Measurements from ENCODE around the gene INPP4B.
"Not testable (repeated sequence)": the region's sequence is repeated elsewhere in the genome, so short reads cannot be mapped to it uniquely, and the experiment has no call there.

The INPP4B gene

DNA sequence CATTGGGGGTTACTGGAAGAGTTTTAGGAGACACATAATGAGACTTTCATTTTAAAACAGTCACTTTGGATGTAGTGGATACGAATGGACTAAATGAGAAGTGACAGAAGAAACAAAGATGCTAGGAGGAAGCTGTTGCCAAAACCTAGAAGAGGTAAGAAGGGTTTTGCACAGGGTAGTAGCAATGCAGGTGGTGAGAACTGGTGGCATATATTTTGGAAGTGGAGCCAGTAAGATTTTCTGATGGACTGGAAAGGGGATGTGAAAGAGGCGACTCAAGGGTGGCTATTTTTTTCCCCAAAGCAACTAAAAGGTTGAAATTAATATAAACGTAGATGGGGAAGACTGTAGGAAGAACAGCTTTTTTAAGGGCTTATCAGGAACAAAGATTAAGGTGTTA, 747.7 kb downstream of the INPP4B start:
- Mint-ChIP-seq H3K9me3 (no peaks in the 10 kb centered on the region), H3K27ac (no peak overlapping the region), H3K4me3 (no peak overlapping the region), H3K36me3 (ENCODE audit: low read depth) (peaks cover 89% of the 10 kb centered on the region), H3K27me3 (no peaks in the 10 kb centered on the region), H3K4me1 (ENCODE audit: low read depth) (peaks cover 5% of the 10 kb centered on the region)
- no peak for DNase-seq

DNA sequence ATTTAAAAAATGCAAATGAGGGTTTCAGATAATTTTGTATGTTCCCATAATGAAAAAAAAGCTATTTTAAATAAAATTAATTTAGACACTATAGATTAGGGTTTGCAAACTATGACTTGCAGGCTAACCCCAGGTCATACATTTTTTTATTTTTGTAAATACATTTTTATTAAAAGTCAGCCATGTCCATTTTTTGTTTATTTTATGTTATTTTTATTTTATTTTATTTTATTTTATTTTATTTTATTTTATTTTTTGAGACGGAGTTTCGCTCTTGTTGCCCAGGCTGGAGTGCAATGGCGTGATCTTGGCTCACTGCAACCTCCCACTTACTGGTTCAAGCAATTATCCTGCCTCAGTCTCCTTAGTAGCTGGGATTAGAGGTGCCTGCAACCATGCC, 749.1 kb downstream of the INPP4B start:
- H3K36me3 Mint-ChIP-seq (ENCODE audit: low read depth), result peaks cover 87% of the 10 kb centered on the region
- no peak overlapping the region for H3K4me3 Mint-ChIP-seq
- peaks cover 6% of the 10 kb centered on the region for H3K4me1 Mint-ChIP-seq (ENCODE audit: low read depth)
- H3K27ac Mint-ChIP-seq, result no peak overlapping the region
- H3K27me3 Mint-ChIP-seq, result no peaks in the 10 kb centered on the region
- no peaks in the 10 kb centered on the region for H3K9me3 Mint-ChIP-seq
- DNase-seq, result no peak

DNA sequence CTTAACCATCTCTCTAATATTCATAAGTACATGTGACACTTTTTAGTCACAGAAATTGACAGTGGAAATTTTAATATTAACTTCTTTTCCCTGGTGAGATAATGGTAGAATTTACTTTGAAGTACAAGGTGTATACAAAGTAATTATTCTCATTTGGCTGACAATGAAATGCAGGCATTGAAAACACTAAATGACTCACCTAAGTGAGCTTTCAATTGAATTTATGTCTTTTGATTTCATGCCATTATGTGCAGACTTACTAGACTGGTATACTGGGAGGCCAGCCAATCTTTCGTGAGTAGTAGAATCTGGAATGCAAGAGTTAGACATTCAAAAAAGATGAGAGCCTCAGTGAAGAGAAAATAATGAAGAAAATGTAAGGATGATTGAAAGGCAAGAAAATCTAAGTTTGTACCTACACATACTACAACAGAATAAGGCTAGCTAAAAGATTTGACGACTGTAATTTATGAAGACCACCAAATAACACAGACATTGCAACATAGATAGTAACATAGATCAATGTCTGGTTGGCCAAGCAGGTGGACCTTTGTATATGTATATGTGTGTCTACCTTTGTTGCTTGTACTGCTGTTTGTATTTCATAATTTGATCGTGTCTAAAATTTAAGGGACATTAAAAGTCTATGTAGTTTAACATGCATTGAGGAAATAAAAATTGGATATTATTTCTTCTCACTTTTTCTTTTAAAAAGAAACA, 750.1 kb downstream of the INPP4B start:
- no peak overlapping the region for H3K4me3 Mint-ChIP-seq
- peaks cover 11% of the 10 kb centered on the region for H3K4me1 Mint-ChIP-seq (ENCODE audit: low read depth)
- no peak for DNase-seq
- H3K27me3 Mint-ChIP-seq, result no peaks in the 10 kb centered on the region
- peaks cover 86% of the 10 kb centered on the region for H3K36me3 Mint-ChIP-seq (ENCODE audit: low read depth)
- H3K9me3 Mint-ChIP-seq, result no peaks in the 10 kb centered on the region
- H3K27ac Mint-ChIP-seq, result no peak overlapping the region

DNA sequence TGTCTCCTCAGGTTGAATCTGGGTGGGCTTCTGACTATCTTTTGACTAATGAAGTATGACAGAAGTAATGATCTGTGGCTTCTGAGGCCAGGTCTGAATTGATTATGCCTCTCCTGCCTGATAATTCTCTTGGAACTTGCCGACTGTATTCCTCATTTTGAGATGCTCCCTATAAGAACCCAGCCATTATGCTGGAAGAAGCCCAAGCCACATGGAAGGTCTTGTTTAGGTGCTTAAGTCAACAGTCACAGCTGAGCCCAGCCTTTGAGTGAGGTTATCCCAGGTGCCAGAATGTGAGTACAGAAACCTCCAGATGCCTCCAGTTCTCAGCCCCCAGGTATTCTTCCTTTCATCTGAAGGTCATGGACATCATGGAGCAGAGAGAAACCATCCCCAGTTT, 753.2 kb downstream of the INPP4B start:
- Mint-ChIP-seq H3K27ac (peak overlapping the region; percentile 12), H3K9me3 (no peaks in the 10 kb centered on the region), H3K36me3 (ENCODE audit: low read depth) (peaks cover 79% of the 10 kb centered on the region), H3K4me1 (ENCODE audit: low read depth) (peaks cover 5% of the 10 kb centered on the region), H3K4me3 (no peak overlapping the region), H3K27me3 (no peaks in the 10 kb centered on the region)
- no peak for DNase-seq

DNA sequence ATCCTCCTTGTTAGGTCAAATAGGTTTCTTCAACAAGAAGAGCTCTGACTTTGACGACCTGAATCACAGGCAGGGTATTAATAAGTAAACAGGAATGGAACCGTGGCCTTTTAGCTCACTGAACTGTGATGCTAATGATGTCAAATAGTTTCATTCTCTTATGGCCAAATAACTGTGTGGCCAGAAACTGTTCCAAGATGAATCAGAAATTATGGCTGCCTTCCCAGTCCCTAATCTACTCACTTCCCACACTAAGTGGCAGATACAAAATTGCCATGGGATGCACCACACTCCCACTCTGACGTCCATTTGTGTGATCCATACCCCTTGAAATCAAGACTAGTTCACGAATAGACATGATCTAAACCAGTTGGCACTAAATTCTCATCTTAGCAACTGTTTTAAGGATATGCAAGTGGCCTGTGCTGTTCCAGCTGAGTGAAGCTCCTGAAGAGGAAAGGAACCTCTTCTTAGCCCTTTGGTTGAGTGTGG, 754.4 kb downstream of the INPP4B start:
- H3K9me3 Mint-ChIP-seq, result no peaks in the 10 kb centered on the region
- no peak overlapping the region for H3K27ac Mint-ChIP-seq
- peaks cover 6% of the 10 kb centered on the region for H3K4me1 Mint-ChIP-seq (ENCODE audit: low read depth)
- peaks cover 83% of the 10 kb centered on the region for H3K36me3 Mint-ChIP-seq (ENCODE audit: low read depth)
- H3K27me3 Mint-ChIP-seq, result no peaks in the 10 kb centered on the region
- DNase-seq, result no peak
- H3K4me3 Mint-ChIP-seq, result no peak overlapping the region

DNA sequence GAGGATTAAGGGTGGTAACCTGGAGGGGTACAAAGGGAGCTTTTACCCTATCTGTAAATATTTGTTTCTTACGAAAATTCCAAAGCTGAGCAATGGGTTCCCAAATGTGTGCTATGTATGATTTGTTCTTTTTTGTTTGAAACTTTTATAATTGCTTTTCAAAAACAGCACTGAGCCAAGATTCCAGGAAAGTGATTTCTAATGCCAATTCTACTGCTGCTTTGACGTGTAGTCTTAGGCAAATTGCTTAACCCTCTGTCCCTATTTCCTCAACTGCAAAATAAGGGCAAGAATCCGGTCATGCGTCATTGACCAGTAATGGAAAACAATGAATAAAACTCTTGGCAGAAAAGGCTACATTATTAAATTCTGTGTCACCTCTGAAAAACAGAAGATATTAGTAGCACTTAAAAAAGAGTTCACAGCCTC, 755.0 kb downstream of the INPP4B start:
- Mint-ChIP-seq H3K4me3 (no peak overlapping the region), H3K27me3 (no peaks in the 10 kb centered on the region), H3K4me1 (ENCODE audit: low read depth) (peaks cover 6% of the 10 kb centered on the region), H3K9me3 (no peaks in the 10 kb centered on the region), H3K27ac (no peak overlapping the region), H3K36me3 (ENCODE audit: low read depth) (peaks cover 83% of the 10 kb centered on the region)
- DNase-seq, result no peak

DNA sequence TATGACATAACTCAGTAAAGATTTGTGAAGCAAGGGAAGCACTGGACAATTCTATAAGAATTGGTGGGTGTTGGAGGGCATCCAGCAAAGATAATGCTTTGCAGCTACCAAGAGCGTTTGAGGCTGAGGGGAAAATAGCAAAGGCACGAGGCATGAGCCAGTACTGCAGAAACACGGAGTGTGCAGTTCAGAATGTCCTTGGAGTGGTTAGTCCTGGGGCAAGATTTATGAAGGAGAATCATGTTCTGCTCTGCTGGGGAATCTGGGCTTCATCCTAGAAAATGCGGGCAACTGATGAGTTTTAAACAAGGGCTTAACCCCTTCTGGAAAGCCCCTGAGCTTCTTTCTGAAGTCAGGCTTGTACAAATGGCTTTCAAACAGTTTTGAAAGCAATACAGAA, 757.2 kb downstream of the INPP4B start:
- peaks cover 6% of the 10 kb centered on the region for H3K4me1 Mint-ChIP-seq (ENCODE audit: low read depth)
- no peak overlapping the region for H3K27ac Mint-ChIP-seq
- H3K36me3 Mint-ChIP-seq (ENCODE audit: low read depth), result peaks cover 79% of the 10 kb centered on the region
- no peak for DNase-seq
- no peaks in the 10 kb centered on the region for H3K9me3 Mint-ChIP-seq
- no peak overlapping the region for H3K4me3 Mint-ChIP-seq
- no peaks in the 10 kb centered on the region for H3K27me3 Mint-ChIP-seq

DNA sequence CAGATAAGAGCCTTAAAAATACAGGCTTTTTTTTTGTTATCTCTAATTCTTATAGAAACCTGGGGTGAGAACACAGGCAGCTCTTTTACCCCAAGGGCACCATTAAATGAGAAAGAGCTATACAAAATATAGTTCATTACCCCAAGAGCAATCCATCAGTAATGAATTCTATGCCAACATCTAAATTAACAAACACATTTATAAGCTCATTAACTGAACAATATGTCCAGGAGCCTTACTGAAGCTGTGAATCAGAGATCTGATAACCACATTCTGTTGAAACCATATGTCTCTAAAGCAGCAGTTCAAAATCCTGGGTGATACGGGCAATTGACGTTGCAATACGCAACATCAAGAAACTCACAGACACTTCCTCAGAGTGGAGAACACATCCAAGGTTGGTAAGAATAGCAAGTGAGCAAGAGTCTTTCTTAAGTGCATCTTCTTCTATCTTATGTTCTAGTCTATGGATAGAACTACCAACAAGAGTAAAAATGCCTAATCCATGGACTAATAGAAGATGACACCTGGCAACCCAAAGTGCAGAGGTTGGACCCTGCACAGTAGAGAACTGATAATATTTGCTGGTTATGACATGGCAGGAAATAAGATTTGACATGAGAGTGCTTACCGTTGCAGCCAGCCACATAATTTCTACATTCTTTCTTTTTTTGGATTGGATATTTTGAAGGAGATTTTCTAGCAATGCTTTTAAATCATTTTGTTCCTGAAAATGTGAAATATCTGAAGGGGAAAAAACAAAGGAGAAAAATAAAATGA, 760.4 kb downstream of the INPP4B start:
- Mint-ChIP-seq H3K4me3 (no peak overlapping the region), H3K4me1 (ENCODE audit: low read depth) (peaks cover 1% of the 10 kb centered on the region), H3K27ac (peak overlapping the region; percentile 13), H3K9me3 (no peaks in the 10 kb centered on the region), H3K27me3 (no peaks in the 10 kb centered on the region), H3K36me3 (ENCODE audit: low read depth) (peaks cover 81% of the 10 kb centered on the region)
- DNase-seq, result no peak

DNA sequence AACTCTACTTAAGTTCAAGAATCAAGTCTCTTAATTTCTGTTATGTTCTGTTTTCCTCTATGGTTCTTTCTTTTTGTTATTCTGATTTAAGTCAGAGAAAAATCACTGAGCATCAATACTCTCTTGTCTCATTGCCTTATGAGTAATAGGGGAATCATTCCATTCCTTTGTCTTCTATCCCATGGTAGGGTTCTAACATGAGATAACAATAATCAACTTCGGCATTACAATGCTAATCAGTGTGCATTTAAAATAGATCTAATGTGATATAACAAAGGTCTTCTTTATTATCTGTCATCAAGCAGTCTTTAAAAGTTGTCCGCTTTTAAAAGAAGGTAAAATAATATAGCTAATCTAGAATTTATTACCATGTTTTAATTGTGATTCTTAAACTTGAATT, 762.8 kb downstream of the INPP4B start:
- Mint-ChIP-seq H3K4me3 (no peak overlapping the region), H3K36me3 (ENCODE audit: low read depth) (peaks cover 86% of the 10 kb centered on the region), H3K27ac (no peak overlapping the region), H3K27me3 (no peaks in the 10 kb centered on the region), H3K9me3 (no peaks in the 10 kb centered on the region), H3K4me1 (ENCODE audit: low read depth) (peaks cover 1% of the 10 kb centered on the region)
- DNase-seq, result no peak

DNA sequence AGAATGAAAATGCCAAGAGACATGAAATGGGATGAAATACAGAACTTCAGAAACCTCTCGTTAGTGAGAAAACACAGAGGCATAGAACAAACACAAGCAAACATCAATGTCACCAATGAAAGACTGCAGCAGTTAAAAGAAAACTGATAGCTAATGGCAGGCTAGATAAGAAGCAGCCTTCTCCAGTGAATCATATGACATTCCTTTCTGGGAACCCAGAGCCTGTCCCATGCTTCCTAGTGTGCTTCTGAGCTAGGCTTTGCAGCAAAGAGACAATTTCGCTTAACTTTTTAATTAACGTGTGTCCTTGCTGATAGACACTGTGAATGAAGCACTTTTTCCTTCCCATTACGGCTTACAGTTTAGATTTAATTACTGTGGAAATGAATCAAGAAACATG, 765.1 kb downstream of the INPP4B start:
- H3K4me3 Mint-ChIP-seq, result no peak overlapping the region
- H3K27ac Mint-ChIP-seq, result no peak overlapping the region
- no peak for DNase-seq
- no peaks in the 10 kb centered on the region for H3K9me3 Mint-ChIP-seq
- peaks cover 83% of the 10 kb centered on the region for H3K36me3 Mint-ChIP-seq (ENCODE audit: low read depth)
- H3K4me1 Mint-ChIP-seq (ENCODE audit: low read depth), result no peaks in the 10 kb centered on the region
- H3K27me3 Mint-ChIP-seq, result no peaks in the 10 kb centered on the region

DNA sequence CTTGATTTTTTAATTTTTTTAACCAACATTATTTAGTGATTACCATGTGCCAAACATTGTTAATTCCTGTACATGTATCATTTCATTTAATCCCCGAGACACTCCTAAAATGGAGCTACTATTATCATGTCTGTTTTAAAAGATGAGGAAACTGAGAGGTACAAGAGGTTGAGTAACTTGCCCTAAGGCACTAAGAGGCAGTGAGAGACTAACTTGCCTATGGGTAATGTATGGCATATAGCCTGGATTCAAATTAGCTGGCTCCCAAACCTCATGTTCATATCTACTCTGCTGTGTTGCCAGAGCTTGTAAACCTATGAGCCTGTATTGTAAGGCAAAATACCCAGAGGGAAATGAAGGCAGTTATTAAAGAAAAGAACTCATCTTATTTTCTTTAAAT, 766.1 kb downstream of the INPP4B start:
- Mint-ChIP-seq H3K4me3 (no peak overlapping the region), H3K9me3 (no peaks in the 10 kb centered on the region), H3K27me3 (no peaks in the 10 kb centered on the region), H3K36me3 (ENCODE audit: low read depth) (peaks cover 83% of the 10 kb centered on the region), H3K27ac (no peak overlapping the region), H3K4me1 (ENCODE audit: low read depth) (no peaks in the 10 kb centered on the region)
- no peak for DNase-seq

DNA sequence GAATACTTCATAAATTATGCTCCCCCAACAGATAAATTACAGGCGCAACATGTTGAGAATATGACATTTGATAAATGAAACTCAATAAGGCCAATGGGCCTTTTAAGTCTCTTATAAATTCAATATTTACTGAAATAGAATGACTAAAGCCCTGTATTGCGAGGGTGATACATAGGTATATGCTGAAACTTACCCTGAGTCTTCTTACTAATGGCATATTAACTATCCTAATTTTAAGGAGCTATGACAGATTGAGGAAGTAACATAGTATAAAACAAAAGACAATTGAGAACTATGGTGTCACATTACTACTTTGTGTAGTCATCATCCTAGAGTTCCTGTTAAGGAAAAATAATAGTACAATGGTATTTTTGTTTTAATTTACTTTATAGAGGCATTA, 769.1 kb downstream of the INPP4B start:
- H3K36me3 Mint-ChIP-seq (ENCODE audit: low read depth), result peaks cover 93% of the 10 kb centered on the region
- H3K4me3 Mint-ChIP-seq, result no peak overlapping the region
- peaks cover 2% of the 10 kb centered on the region for H3K9me3 Mint-ChIP-seq
- H3K4me1 Mint-ChIP-seq (ENCODE audit: low read depth), result no peaks in the 10 kb centered on the region
- no peaks in the 10 kb centered on the region for H3K27me3 Mint-ChIP-seq
- no peak overlapping the region for H3K27ac Mint-ChIP-seq
- no peak for DNase-seq

DNA sequence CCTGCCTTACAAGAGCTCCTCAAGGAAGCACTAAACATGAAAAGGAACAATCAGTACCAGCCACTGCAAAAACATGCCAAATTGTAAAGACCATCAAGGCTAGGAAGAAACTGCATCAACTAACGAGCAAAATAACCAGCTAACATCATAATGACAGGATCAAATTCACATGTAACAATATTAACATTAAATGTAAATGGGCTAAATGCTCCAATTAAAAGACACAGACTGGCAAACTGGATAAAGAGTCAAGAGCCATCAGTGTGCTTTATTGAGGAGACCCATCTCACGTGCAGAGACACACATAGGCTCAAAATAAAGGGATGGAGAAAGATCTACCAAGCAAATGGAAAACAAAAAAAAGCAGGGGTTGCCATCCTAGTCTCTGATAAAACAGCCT, 777.8 kb downstream of the INPP4B start:
- H3K9me3 Mint-ChIP-seq, result peaks cover 21% of the 10 kb centered on the region
- not testable (repeated sequence) for H3K4me3 Mint-ChIP-seq; DNase-seq; H3K27me3 Mint-ChIP-seq; H3K27ac Mint-ChIP-seq; H3K4me1 Mint-ChIP-seq (ENCODE audit: low read depth)
- peaks cover 86% of the 10 kb centered on the region for H3K36me3 Mint-ChIP-seq (ENCODE audit: low read depth)

DNA sequence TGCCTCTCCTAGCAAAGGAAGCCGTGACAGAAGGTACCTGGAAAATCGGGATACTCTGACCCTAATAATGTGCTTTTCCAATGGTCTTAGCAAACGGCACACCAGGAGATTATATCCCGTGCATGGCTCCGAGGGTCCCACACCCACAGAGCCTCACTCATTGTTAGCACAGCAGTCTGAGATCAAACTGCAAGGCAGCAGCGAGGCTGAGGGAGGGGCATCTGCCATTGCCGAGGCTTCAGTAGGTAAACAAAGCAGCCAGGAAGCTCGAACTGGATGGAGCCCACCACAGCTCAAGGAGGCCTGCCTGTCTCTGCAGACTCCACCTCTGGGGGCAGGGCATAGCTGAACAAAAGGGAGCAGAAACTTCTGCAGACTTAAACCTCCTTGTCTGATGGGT, 779.5 kb downstream of the INPP4B start:
- peaks cover 20% of the 10 kb centered on the region for H3K9me3 Mint-ChIP-seq
- not testable (repeated sequence) for DNase-seq, H3K27me3 Mint-ChIP-seq, H3K4me3 Mint-ChIP-seq, H3K27ac Mint-ChIP-seq
- peaks cover 83% of the 10 kb centered on the region for H3K36me3 Mint-ChIP-seq (ENCODE audit: low read depth)
- peaks cover 11% of the 10 kb centered on the region for H3K4me1 Mint-ChIP-seq (ENCODE audit: low read depth)

DNA sequence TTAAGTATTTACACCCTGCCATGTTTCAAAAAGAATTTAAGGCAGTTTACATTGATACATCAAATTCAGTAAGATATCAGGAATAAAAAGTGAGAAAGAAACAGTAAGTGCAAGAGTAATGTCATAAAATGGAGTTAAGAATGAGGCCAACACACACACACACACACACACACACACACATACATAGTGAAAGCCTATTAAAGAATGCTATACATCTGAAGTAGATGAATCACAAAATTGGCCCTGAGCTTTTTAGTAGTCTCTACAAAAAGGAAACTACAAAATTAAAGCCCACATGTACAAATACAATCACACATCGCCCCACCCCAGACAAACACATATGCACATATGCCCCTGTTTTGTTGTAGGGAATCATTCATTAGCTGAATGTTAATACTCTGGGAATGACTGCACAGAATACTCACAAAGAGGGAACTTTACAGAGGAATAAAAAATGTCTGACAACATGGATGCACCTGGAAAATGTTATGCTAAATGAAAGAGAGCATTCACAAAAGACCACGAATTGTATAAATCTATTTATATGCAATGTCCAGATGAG, 780.9 kb downstream of the INPP4B start:
- Mint-ChIP-seq H3K4me1 (ENCODE audit: low read depth) (peaks cover 8% of the 10 kb centered on the region), H3K27me3 (no peaks in the 10 kb centered on the region), H3K9me3 (peaks cover 15% of the 10 kb centered on the region), H3K36me3 (ENCODE audit: low read depth) (peaks cover 82% of the 10 kb centered on the region), H3K27ac (no peak overlapping the region), H3K4me3 (no peak overlapping the region)
- no peak for DNase-seq

Measured in activated T-cell treated with anti-CD3 and anti-CD28 coated beads, Interleukin-2, amount 50 U/mL, for 24 hours (primary cell).